Spinal cord (tissue), 10 donors: ENCODE measurements around the gene PXK. TPM values are rescaled to one million over a fixed set of nuclear protein-coding genes. Genes with fewer than 3 reads are reported as not detected.

Experiments
- DNase-seq, 6 donors: peaks; one replicate each; pipeline versions ENCODE4 v3.0.0 to v3.0.0-alpha.2; 2013 to 2015; ENCODE audit warnings: low spot score in 6 of 6, low read depth in 4 of 6
- H3K27ac ChIP-seq: one replicate; pipeline ENCODE4 v1.5.1; 2013; ENCODE audit warnings: low read depth, low read length, control low read depth
- H3K27me3 ChIP-seq: one replicate; pipeline ENCODE4 v1.6.1; 2013; ENCODE audit warnings: low read length; ENCODE audit not compliant: control insufficient read depth, insufficient read depth
- H3K36me3 ChIP-seq: one replicate; pipeline ENCODE4 v1.6.1; 2013; ENCODE audit warnings: low read length; ENCODE audit not compliant: control insufficient read depth, insufficient read depth
- H3K4me1 ChIP-seq: one replicate; pipeline ENCODE4 v1.6.1; 2013; ENCODE audit warnings: low read length; ENCODE audit not compliant: control insufficient read depth, insufficient read depth
- H3K4me3 ChIP-seq: one replicate; pipeline ENCODE4 v1.5.1; 2013; ENCODE audit warnings: low read depth, low read length, control low read depth
- H3K9me3 ChIP-seq: one replicate; pipeline ENCODE4 v1.6.1; 2013; ENCODE audit warnings: low read length; ENCODE audit not compliant: control insufficient read depth, insufficient read depth
- WGBS: methylation state at CpG from one replicate; pipeline ENCODE4 v1.1.5; 2013; ENCODE audit warnings: missing lambda C conversion rate; ENCODE audit not compliant: insufficient coverage; 5-methylcytosine and 5-hydroxymethylcytosine counted together
- polyA plus RNA-seq, 2 donors: library from polyadenylated mRNA; unstranded; fragments of 120-200 nt; gene quantifications; one replicate each; pipeline ENCODE4 v1.2.1, GENCODE V29; 2013; ENCODE audit not compliant: insufficient read length in 2 of 2
- total RNA-seq, 2 donors: library from RNA; depleted of rRNA in 1 of 2; stranded (reverse); fragments of 120-200 nt in 1 of 2; fragments of >200 nt in 1 of 2; gene quantifications; one replicate each; pipeline versions ENCODE4 v1.2.3 to v1.2.4, GENCODE V29; 2013 to 2014
- donor health status: healthy.

The PXK gene
- total and polyA plus RNA-seq, 4 donors, result 33.9 to 53.3 (median 43.8) TPM

DNA sequence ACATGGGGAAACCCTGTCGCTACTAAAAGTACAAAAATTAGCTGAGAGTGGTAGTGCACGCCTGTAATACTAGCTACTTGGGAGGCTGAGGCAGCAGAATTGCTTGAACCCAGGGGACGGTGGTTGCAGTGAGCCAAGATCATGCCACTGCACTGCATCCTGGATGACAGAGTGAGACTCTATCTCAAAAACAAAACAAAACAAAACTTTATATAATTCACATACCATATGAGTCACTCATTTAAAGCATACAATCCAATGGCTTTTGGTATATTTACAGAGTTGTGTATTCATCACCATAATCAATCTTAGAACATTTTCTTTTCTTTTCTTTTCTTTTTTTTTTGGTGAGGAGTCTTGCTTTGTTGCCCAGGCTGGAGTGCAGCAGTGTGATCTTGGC, 8.7 kb downstream of the PXK start:
- H3K27ac ChIP-seq, result no peak overlapping the region

DNA sequence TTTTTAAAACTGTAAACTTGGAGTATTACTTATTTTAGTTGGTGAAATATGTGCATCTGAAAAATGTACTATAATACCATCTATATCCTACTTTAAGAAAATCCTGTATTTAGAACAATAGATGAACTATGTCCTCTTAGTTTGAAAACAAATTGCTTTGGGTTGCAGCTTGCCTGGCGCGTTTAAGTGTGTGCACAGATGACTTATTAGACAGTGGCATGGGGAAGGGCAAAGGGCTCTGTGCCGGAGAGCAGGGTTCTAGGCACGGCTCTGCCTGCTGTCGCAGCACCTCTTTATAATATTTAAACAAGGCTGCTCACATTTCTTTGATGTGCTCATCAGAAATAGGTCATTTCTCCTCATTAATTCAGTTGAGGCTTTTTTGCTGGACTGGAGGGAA, 10.0 kb downstream of the PXK start:
- DNase-seq, result no peak
- Histone ChIP-seq H3K27me3 (no peaks in the 10 kb centered on the region), H3K4me1 (no peaks in the 10 kb centered on the region), H3K27ac (no peak overlapping the region), H3K36me3 (peaks cover 3% of the 10 kb centered on the region), H3K4me3 (no peak overlapping the region), H3K9me3 (no peaks in the 10 kb centered on the region)
- no CpG with 5 or more reads among the region's 5 CpGs for WGBS

More for the DNA sequence above, 8.7 kb downstream of the PXK start:
- Histone ChIP-seq H3K4me1 (no peaks in the 10 kb centered on the region), H3K9me3 (no peaks in the 10 kb centered on the region), H3K27me3 (no peaks in the 10 kb centered on the region), H3K4me3 (no peak overlapping the region), H3K36me3 (peaks cover 3% of the 10 kb centered on the region)
- WGBS, result 94% methylated on average over 2 of the region's 3 CpGs
- no peak for DNase-seq

DNA sequence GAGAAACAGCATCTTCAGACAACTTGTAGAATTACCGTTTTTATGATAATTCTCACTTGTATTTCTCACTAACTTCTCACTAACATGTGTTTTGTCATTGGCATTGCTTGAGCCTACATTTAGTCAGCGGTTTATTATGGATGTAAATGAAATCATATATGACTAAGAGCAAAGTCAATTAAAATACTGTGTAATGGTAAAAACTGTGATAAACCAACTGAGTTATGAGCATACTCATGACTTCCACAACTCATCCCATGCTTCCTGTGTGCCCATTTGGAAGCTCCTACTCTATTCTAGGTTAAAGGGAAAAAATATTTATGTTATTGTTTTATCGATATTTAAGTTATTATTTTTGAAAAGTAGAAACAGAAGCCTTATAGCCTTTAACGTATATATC, 12.8 kb downstream of the PXK start:
- H3K9me3 ChIP-seq, result no peaks in the 10 kb centered on the region
- H3K4me1 ChIP-seq, result no peaks in the 10 kb centered on the region
- WGBS, result no CpG with 5 or more reads among the region's 4 CpGs
- H3K27me3 ChIP-seq, result no peaks in the 10 kb centered on the region
- H3K36me3 ChIP-seq, result peaks cover 3% of the 10 kb centered on the region
- no peak for DNase-seq
- H3K4me3 ChIP-seq, result no peak overlapping the region
- H3K27ac ChIP-seq, result no peak overlapping the region

DNA sequence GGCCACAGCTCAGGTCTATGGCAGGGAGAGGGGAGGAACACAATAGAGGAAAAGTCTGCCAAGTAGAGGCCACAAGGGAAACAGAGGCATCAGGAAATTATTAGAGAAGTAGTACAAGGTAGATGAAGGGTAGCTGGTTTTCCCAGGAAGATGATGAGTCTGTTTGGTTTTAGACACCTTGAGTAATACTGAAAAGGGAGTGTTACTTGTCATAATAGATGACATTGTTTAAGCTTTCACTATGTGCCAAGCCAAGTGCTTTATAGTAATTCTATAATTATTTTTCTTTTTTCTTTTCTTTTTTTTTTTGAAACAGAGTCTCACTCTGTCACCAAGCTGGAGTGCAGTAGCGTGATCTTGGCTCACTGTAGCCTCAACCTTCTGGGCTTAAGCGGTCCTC, 13.7 kb downstream of the PXK start:
- peaks cover 3% of the 10 kb centered on the region for H3K36me3 ChIP-seq
- H3K4me1 ChIP-seq, result no peaks in the 10 kb centered on the region
- H3K4me3 ChIP-seq, result no peak overlapping the region
- H3K9me3 ChIP-seq, result no peaks in the 10 kb centered on the region
- no peak for DNase-seq
- H3K27me3 ChIP-seq, result no peaks in the 10 kb centered on the region
- no peak overlapping the region for H3K27ac ChIP-seq
- no CpG with 5 or more reads among the region's 2 CpGs for WGBS

DNA sequence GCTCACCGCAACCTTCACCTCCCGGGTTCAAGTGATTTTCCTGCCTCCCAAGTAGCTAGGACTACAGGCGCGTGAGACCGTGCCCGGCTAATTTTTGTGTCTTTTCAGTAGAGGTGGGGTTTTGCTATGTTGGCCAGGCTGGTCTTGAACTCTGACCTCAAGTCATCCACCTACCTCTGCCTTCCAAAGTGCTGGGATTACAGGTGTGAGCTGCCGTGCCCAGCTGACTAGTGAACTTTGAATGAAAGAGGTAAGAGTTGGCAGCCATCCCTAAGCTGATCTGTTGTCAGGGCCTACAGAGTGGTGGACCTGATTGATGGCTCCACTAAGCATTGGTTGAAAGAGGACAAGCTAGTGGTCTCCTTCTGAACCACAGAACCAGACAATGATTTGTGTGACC, 15.3 kb downstream of the PXK start:
- H3K27ac ChIP-seq, result no peak overlapping the region

DNA sequence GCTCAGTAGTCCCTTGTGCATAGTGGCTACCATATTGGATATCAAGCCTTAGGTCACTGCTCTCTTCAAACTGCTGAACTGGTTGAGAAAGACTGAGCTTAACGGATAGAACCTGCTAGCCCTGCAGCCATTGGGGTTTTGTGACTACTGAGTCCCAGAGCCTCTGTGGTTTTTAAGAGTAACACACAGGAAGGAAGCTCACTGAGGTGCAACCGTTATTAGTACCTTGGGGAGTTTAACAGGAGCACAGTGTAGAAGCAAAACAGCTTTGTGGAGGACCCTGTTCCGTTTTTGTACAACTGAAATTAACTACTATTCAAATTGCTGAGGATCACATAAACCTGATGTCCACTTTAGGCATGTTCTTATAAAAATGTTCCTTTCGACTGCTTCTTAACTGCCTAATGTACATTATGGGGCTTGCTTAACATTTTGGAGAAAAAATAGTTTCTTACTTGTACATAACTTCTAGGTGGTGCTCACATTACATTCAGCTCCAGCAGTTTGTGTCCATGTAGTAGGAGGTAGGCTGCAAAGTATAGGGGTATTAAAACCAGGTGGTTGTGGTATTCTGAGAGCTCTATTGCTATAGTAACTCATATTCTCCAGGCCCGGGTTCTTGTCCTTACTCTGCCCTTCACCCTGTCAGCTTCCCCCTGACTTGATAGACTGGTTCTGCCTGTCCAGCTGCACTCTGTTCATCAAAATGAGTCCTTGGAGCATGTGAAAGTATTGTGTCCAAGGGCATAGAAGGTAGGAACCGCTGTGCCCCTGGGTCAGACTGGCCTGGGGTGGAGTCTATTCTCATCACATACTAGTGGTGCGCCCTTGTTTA, 17.3 kb downstream of the PXK start:
- H3K9me3 ChIP-seq, result no peaks in the 10 kb centered on the region
- peaks cover 5% of the 10 kb centered on the region for H3K4me1 ChIP-seq
- DNase-seq, result no peak
- H3K27me3 ChIP-seq, result no peaks in the 10 kb centered on the region
- H3K27ac ChIP-seq, result no peak overlapping the region
- H3K36me3 ChIP-seq, result peaks cover 3% of the 10 kb centered on the region
- no peak overlapping the region for H3K4me3 ChIP-seq
- WGBS, result 100% methylated on average over 1 of the region's 7 CpGs

More for the DNA sequence above, 15.3 kb downstream of the PXK start:
- WGBS, result 81% methylated on average over 4 of the region's 7 CpGs
- peaks cover 5% of the 10 kb centered on the region for H3K4me1 ChIP-seq
- H3K27me3 ChIP-seq, result no peaks in the 10 kb centered on the region
- no peak for DNase-seq
- H3K36me3 ChIP-seq, result peaks cover 3% of the 10 kb centered on the region
- H3K4me3 ChIP-seq, result no peak overlapping the region
- no peaks in the 10 kb centered on the region for H3K9me3 ChIP-seq

DNA sequence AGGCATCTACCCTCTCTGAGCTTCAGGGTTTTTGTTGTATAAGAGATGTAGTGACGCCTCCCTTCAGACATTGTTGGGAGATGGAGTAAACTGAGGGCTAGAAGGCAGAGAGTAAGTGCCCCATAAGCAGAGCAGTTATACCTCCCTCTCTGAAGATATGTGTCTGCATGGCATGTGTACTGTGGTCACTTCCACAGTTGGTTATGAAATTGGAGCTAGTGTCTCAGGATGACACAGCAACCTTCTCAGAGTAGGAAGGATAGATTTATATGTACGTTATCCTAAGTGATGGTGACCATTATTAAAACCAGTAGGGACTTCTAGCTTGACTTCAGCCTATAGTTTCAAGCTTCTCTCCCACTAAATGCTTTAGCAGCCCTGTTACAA, 17.9 kb downstream of the PXK start:
- Histone ChIP-seq H3K4me1 (peaks cover 5% of the 10 kb centered on the region), H3K27ac (no peak overlapping the region)

DNA sequence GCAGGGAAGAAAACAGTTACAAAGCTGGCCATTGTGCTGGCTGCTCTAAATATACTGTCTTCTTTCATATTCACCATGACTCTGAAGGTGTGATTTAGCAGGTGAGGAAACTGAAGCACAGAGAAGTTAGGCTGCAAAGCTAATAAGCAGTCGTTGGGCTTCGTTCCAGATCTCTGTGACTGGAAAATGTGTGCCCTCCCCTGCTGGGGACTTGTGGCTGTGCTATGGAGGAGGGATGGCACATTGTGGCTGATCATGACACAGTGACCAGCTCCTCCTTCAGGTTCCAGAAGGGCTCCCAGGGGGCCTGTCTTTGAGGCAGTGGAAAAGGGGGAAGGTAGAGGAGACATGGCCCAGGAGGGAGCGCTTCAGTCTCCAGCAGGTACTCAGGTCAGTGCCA, 19.2 kb downstream of the PXK start:
- WGBS, result 76% methylated on average over 3 of the region's 3 CpGs
- H3K4me1 ChIP-seq, result peaks cover 12% of the 10 kb centered on the region

More for the DNA sequence above, 17.9 kb downstream of the PXK start:
- no peaks in the 10 kb centered on the region for H3K9me3 ChIP-seq
- H3K36me3 ChIP-seq, result peaks cover 3% of the 10 kb centered on the region
- H3K4me3 ChIP-seq, result no peak overlapping the region
- whole genome bisulfite sequencing, result no CpG with 5 or more reads among the region's 2 CpGs
- DNase-seq, result no peak
- no peaks in the 10 kb centered on the region for H3K27me3 ChIP-seq

DNA sequence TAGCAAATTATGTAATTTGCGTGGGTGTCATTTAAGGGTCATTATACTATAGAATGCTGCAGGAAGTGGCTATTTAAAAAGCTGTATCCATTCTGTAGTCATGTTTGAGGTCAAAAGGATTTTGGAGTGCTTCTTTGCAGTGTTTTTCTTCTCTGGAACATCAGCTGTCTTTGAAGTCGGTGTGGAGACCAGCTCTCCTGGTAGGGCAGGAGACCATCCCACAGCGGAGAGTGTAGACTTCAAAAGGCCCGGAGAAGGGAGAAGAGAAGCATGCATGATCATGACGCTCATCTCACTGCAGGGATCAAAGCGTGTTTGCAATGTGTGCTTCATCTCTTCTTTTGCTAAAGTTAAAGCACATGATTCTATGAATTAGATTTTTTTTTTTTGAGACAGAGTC, 19.9 kb downstream of the PXK start:
- no peak overlapping the region for H3K4me3 ChIP-seq
- H3K36me3 ChIP-seq, result peaks cover 3% of the 10 kb centered on the region
- DNase-seq, result peak in 1 of 6 donors; percentile 45
- H3K27me3 ChIP-seq, result no peaks in the 10 kb centered on the region
- no peaks in the 10 kb centered on the region for H3K9me3 ChIP-seq
- WGBS, result 85% methylated on average over 5 of the region's 6 CpGs
- no peak overlapping the region for H3K27ac ChIP-seq
- peaks cover 12% of the 10 kb centered on the region for H3K4me1 ChIP-seq

More for the DNA sequence above, 19.2 kb downstream of the PXK start:
- Histone ChIP-seq H3K9me3 (no peaks in the 10 kb centered on the region), H3K27ac (peak overlapping the region; percentile 67), H3K27me3 (no peaks in the 10 kb centered on the region), H3K36me3 (peaks cover 3% of the 10 kb centered on the region), H3K4me3 (no peak overlapping the region)
- DNase-seq, result no peak
